HEK293 (cell line): ENCODE measurements around the gene ITPRIPL1.

Source experiments
- EGR2 ChIP-seq: fragments of 450-650 bp; formaldehyde crosslinking; IDR thresholded peaks from 2 replicates; pipeline ENCODE4 v1.5.1; 2016; ENCODE audit warnings: low read depth, missing biosample characterization, missing genetic modification characterization
- MYNN ChIP-seq: fragments of 450-650 bp; formaldehyde crosslinking; IDR thresholded peaks from 2 replicates; pipeline ENCODE4 v1.5.1; 2016; ENCODE audit warnings: missing biosample characterization, missing genetic modification characterization, borderline replicate concordance
- OSR2 ChIP-seq: fragments of 450-650 bp; formaldehyde crosslinking; IDR thresholded peaks from 2 replicates; pipeline ENCODE4 v1.5.1; 2016; ENCODE audit warnings: missing biosample characterization, missing genetic modification characterization
- PRDM1 ChIP-seq: fragments of 450-650 bp; formaldehyde crosslinking; IDR thresholded peaks from 2 replicates; pipeline ENCODE4; 2016; ENCODE audit warnings: missing biosample characterization, missing genetic modification characterization
- PRDM4 ChIP-seq: fragments of 450-650 bp; formaldehyde crosslinking; IDR thresholded peaks from 2 replicates; pipeline ENCODE4 v1.5.1; 2017; ENCODE audit warnings: missing biosample characterization, missing genetic modification characterization
- TSHZ1 ChIP-seq: fragments of 450-650 bp; formaldehyde crosslinking; IDR thresholded peaks from 2 replicates; pipeline ENCODE4 v1.5.1; 2016; ENCODE audit warnings: missing biosample characterization, missing genetic modification characterization, borderline replicate concordance
- WT1 ChIP-seq: fragments of 450-650 bp; formaldehyde crosslinking; IDR thresholded peaks from 2 replicates; pipeline ENCODE4 v1.5.1; 2016; ENCODE audit warnings: missing biosample characterization, missing genetic modification characterization
- ZBTB11 ChIP-seq: fragments of 450-650 bp; formaldehyde crosslinking; conservative IDR thresholded peaks from 2 replicates; pipeline ENCODE4 v1.5.1; 2016; ENCODE audit warnings: low read depth, missing biosample characterization, missing genetic modification characterization
- ZBTB20 ChIP-seq: fragments of 450-650 bp; formaldehyde crosslinking; IDR thresholded peaks from 2 replicates; pipeline ENCODE4 v1.5.1; 2016; ENCODE audit warnings: missing biosample characterization, missing genetic modification characterization
- ZBTB48 ChIP-seq: fragments of 450-650 bp; formaldehyde crosslinking; IDR thresholded peaks from 2 replicates; pipeline ENCODE4 v1.5.1; 2016; ENCODE audit warnings: missing biosample characterization, missing genetic modification characterization
- ZNF140 ChIP-seq: fragments of 450-650 bp; formaldehyde crosslinking; IDR thresholded peaks from 2 replicates; pipeline ENCODE4 v1.5.1; 2016; ENCODE audit warnings: missing biosample characterization, missing genetic modification characterization
- ZNF175 ChIP-seq: fragments of 450-650 bp; formaldehyde crosslinking; IDR thresholded peaks from 2 replicates; pipeline ENCODE4 v1.5.1; 2016; ENCODE audit warnings: missing biosample characterization, missing genetic modification characterization
- ZNF394 ChIP-seq: fragments of 450-650 bp; formaldehyde crosslinking; IDR thresholded peaks from 2 replicates; pipeline ENCODE4 v1.5.1; 2016; ENCODE audit warnings: missing biosample characterization, missing genetic modification characterization, mild to moderate bottlenecking, moderate library complexity, borderline replicate concordance
- ZNF48 ChIP-seq: fragments of 450-650 bp; formaldehyde crosslinking; IDR thresholded peaks from 2 replicates; pipeline ENCODE4 v1.5.1; 2016; ENCODE audit warnings: missing biosample characterization, missing genetic modification characterization
- ZNF488 ChIP-seq: fragments of 450-650 bp; formaldehyde crosslinking; IDR thresholded peaks from 2 replicates; pipeline ENCODE4 v1.5.1; 2016; ENCODE audit warnings: missing biosample characterization, missing genetic modification characterization
- ZNF558 ChIP-seq: fragments of 450-650 bp; formaldehyde crosslinking; IDR thresholded peaks from 2 replicates; pipeline ENCODE4 v1.5.1; 2016; ENCODE audit warnings: missing biosample characterization, missing genetic modification characterization
- ZNF560 ChIP-seq: fragments of 450-650 bp; formaldehyde crosslinking; IDR thresholded peaks from 2 replicates; pipeline ENCODE4 v1.5.1; 2017; ENCODE audit warnings: missing biosample characterization, missing genetic modification characterization, borderline replicate concordance
- ZNF585B ChIP-seq: fragments of 450-650 bp; formaldehyde crosslinking; IDR thresholded peaks from 2 replicates; pipeline ENCODE4 v1.5.1; 2016; ENCODE audit warnings: missing biosample characterization, missing genetic modification characterization
- ZNF621 ChIP-seq: fragments of 450-650 bp; formaldehyde crosslinking; IDR thresholded peaks from 2 replicates; pipeline ENCODE4 v1.5.1; 2017; ENCODE audit warnings: missing biosample characterization, missing genetic modification characterization
- ZNF645 ChIP-seq: fragments of 450-650 bp; formaldehyde crosslinking; IDR thresholded peaks from 2 replicates; pipeline ENCODE4; 2016; ENCODE audit warnings: missing biosample characterization, missing genetic modification characterization
- ZNF692 ChIP-seq: fragments of 450-650 bp; formaldehyde crosslinking; IDR thresholded peaks from 2 replicates; pipeline ENCODE4 v1.5.1; 2016; ENCODE audit warnings: missing biosample characterization, missing genetic modification characterization
- ZNF701 ChIP-seq: fragments of 450-650 bp; formaldehyde crosslinking; IDR thresholded peaks from 2 replicates; pipeline ENCODE4 v1.5.1; 2016; ENCODE audit warnings: missing biosample characterization, missing genetic modification characterization
- ZNF76 ChIP-seq: fragments of 450-650 bp; formaldehyde crosslinking; IDR thresholded peaks from 2 replicates; pipeline ENCODE4; 2016; ENCODE audit warnings: low read depth, missing biosample characterization, missing genetic modification characterization, borderline replicate concordance
- ZNF768 ChIP-seq: fragments of 450-650 bp; formaldehyde crosslinking; IDR thresholded peaks from 2 replicates; pipeline ENCODE4 v1.5.1; 2018; ENCODE audit warnings: missing biosample characterization, mild to moderate bottlenecking, missing genetic modification characterization

ITPRIPL1 gene

GRCh38 chr2:96320728-96321622 is 4.1 kb upstream of the ITPRIPL1 start (continued):
- TF ChIP-seq ZNF140 (no peak), ZNF645 (no peak), ZNF701 (tag by site-specific recombination) (no peak), ZNF488 (tag by site-specific recombination) (no peak), ZNF585B (tag by site-specific recombination) (no peak), ZNF394 (tag by site-specific recombination) (no peak; the same call in 1 of the 2 replicates), ZNF558 (tag by site-specific recombination) (no peak), MYNN (tag by site-specific recombination) (no peak), ZNF76 (tag by site-specific recombination) (peak; percentile 62; the same call in 1 of the 2 replicates), WT1 (tag by site-specific recombination) (no peak), ZBTB48 (peak; percentile 69; the same call in 1 of the 2 replicates), OSR2 (tag by site-specific recombination) (no peak), EGR2 (tag by site-specific recombination) (no peak), ZNF692 (peak; percentile 90), PRDM4 (tag by site-specific recombination) (no peak), ZBTB11 (peak; percentile 74), ZNF175 (no peak), ZNF768 (no peak), ZNF48 (no peak), PRDM1 (tag by site-specific recombination) (0 out of 2 replicates have a peak, but pooled peaks have one; percentile 4), TSHZ1 (tag by site-specific recombination) (no peak), ZNF560 (no peak), ZBTB20 (tag by site-specific recombination) (peak; percentile 34; the same call in 1 of the 2 replicates), ZNF621 (no peak)
